ENCODE results near the gene FBXL4. TPM values are rescaled to one million over a fixed set of nuclear protein-coding genes. Genes with fewer than 3 reads are reported as not detected.

Gene FBXL4
- total RNA-seq, 1 donor from 2014 or later, result 30.9 TPM

- Mint-ChIP-seq H3K4me1 (ENCODE audit: low read depth, unreplicated experiment) (no peaks in the 10 kb centered on the region), H3K9me3 (ENCODE audit: unreplicated experiment) (no peaks in the 10 kb centered on the region), H3K27ac (ENCODE audit: unreplicated experiment) (no peak overlapping the region), H3K27me3 (ENCODE audit: unreplicated experiment) (peaks cover 2% of the 10 kb centered on the region), H3K36me3 (ENCODE audit: unreplicated experiment) (no peaks in the 10 kb centered on the region), H3K4me3 (ENCODE audit: unreplicated experiment) (no peak overlapping the region)
- no peak for TF ChIP-seq CTCF (IDR thresholded peaks at IDR 0.05; ENCODE audit: partially characterized antibody, unreplicated experiment)
- no peak for DNase-seq
These were observed 19.9 kb upstream of the FBXL4 start for GRCh38 chr6:98967616-98968015.

- H3K4me3 Mint-ChIP-seq (ENCODE audit: unreplicated experiment), result no peak overlapping the region
- no peaks in the 10 kb centered on the region for H3K9me3 Mint-ChIP-seq (ENCODE audit: unreplicated experiment)
- no peak overlapping the region for H3K27ac Mint-ChIP-seq (ENCODE audit: unreplicated experiment)
- no peak for DNase-seq
- no peaks in the 10 kb centered on the region for H3K4me1 Mint-ChIP-seq (ENCODE audit: low read depth, unreplicated experiment)
- H3K36me3 Mint-ChIP-seq (ENCODE audit: unreplicated experiment), result no peaks in the 10 kb centered on the region
- TF ChIP-seq CTCF (IDR thresholded peaks at IDR 0.05; ENCODE audit: partially characterized antibody, unreplicated experiment), result no peak
- no peaks in the 10 kb centered on the region for H3K27me3 Mint-ChIP-seq (ENCODE audit: unreplicated experiment)
These were observed 11.9 kb upstream of the FBXL4 start for GRCh38 chr6:98959631-98960030.

- Mint-ChIP-seq H3K4me3 (ENCODE audit: unreplicated experiment) (no peak overlapping the region), H3K36me3 (ENCODE audit: unreplicated experiment) (no peaks in the 10 kb centered on the region), H3K27ac (ENCODE audit: unreplicated experiment) (no peak overlapping the region), H3K9me3 (ENCODE audit: unreplicated experiment) (no peaks in the 10 kb centered on the region), H3K27me3 (ENCODE audit: unreplicated experiment) (no peaks in the 10 kb centered on the region), H3K4me1 (ENCODE audit: low read depth, unreplicated experiment) (no peaks in the 10 kb centered on the region)
- DNase-seq, result no peak
- no peak for TF ChIP-seq CTCF (IDR thresholded peaks at IDR 0.05; ENCODE audit: partially characterized antibody, unreplicated experiment)
These were observed 11.0 kb upstream of the FBXL4 start for GRCh38 chr6:98958776-98959175.

GRCh38 chr6:98957450-98957849 is 9.7 kb upstream of the FBXL4 start:
- TF ChIP-seq CTCF (IDR thresholded peaks at IDR 0.05; ENCODE audit: partially characterized antibody, unreplicated experiment), result no peak
- Mint-ChIP-seq H3K27ac (ENCODE audit: unreplicated experiment) (no peak overlapping the region), H3K4me1 (ENCODE audit: low read depth, unreplicated experiment) (no peaks in the 10 kb centered on the region), H3K4me3 (ENCODE audit: unreplicated experiment) (no peak overlapping the region), H3K9me3 (ENCODE audit: unreplicated experiment) (no peaks in the 10 kb centered on the region), H3K36me3 (ENCODE audit: unreplicated experiment) (no peaks in the 10 kb centered on the region), H3K27me3 (ENCODE audit: unreplicated experiment) (no peaks in the 10 kb centered on the region)
- no peak for DNase-seq

GRCh38 chr6:98949589-98949988 is 1.8 kb upstream of the FBXL4 start:
- no peak overlapping the region for H3K4me3 Mint-ChIP-seq (ENCODE audit: unreplicated experiment)
- H3K27ac Mint-ChIP-seq (ENCODE audit: unreplicated experiment), result no peak overlapping the region
- TF ChIP-seq CTCF (IDR thresholded peaks at IDR 0.05; ENCODE audit: partially characterized antibody, unreplicated experiment), result no peak
- peaks cover 8% of the 10 kb centered on the region for H3K36me3 Mint-ChIP-seq (ENCODE audit: unreplicated experiment)
- H3K27me3 Mint-ChIP-seq (ENCODE audit: unreplicated experiment), result peaks cover 11% of the 10 kb centered on the region
- no peak for DNase-seq
- peaks cover 3% of the 10 kb centered on the region for H3K9me3 Mint-ChIP-seq (ENCODE audit: unreplicated experiment)
- H3K4me1 Mint-ChIP-seq (ENCODE audit: low read depth, unreplicated experiment), result peaks cover 23% of the 10 kb centered on the region
